ENCODE results near the gene FKBP9. TPM values are rescaled to one million over a fixed set of nuclear protein-coding genes. Genes with fewer than 3 reads are reported as not detected.

FKBP9 gene
- total RNA-seq, 1 donor from 2014 or later = 157 TPM

DNA sequence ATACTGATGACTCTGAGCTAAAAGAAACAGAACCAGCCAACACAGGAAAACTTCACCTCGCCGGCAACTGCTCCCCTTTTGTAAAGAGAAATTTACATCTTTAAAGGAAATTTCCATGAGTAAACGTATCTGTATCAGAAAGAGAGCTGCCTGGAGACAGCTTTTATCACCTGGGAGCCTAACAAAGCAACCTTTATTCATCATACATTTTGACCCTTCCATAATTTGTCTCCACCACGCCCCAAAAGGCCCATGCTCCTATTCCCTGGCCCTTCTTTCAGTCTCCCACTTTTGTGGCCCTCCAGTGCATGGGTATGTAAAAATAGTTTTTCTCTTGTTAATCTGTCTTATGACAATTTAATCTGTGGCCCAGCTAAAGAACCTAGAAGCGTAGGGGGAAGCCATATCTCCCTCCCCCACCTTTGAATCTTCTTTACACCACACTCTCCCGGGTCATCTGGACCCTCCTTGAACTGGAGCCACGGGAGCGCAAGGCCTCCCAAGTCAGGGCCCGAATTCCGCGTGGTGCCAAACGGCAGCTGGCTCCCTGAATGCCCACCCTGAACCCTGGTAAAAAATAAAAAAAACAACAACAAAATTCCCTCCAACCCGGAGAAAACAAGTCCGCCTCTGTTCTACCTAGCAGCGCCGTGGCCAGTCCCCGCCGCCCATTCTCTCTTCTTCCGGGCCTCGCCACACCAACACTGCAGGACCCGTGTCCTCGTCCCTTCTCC lies 15.4 kb upstream of the FKBP9 start:
- Mint-ChIP-seq H3K9me3 (ENCODE audit: unreplicated experiment) (peaks cover 1% of the 10 kb centered on the region), H3K27me3 (ENCODE audit: low read depth, unreplicated experiment) (no peaks in the 10 kb centered on the region), H3K27ac (ENCODE audit: unreplicated experiment) (peak overlapping the region; percentile 5), H3K4me3 (ENCODE audit: unreplicated experiment) (peak overlapping the region; percentile 92), H3K4me1 (ENCODE audit: low read depth, unreplicated experiment) (no peaks in the 10 kb centered on the region), H3K36me3 (ENCODE audit: low read depth, unreplicated experiment) (peaks cover 7% of the 10 kb centered on the region)
- FAIRE-seq (no peak), DNase-seq (ENCODE audit: low read depth) (no peak)
- TF ChIP-seq, protein P1, sequence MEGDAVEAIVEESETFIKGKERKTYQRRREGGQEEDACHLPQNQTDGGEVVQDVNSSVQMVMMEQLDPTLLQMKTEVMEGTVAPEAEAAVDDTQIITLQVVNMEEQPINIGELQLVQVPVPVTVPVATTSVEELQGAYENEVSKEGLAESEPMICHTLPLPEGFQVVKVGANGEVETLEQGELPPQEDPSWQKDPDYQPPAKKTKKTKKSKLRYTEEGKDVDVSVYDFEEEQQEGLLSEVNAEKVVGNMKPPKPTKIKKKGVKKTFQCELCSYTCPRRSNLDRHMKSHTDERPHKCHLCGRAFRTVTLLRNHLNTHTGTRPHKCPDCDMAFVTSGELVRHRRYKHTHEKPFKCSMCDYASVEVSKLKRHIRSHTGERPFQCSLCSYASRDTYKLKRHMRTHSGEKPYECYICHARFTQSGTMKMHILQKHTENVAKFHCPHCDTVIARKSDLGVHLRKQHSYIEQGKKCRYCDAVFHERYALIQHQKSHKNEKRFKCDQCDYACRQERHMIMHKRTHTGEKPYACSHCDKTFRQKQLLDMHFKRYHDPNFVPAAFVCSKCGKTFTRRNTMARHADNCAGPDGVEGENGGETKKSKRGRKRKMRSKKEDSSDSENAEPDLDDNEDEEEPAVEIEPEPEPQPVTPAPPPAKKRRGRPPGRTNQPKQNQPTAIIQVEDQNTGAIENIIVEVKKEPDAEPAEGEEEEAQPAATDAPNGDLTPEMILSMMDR (IDR thresholded peaks at IDR 0.05; ENCODE audit: insufficient read depth, low read depth, low read length) = no peak
- TF ChIP-seq EZH2 (IDR thresholded peaks at IDR 0.05; ENCODE audit: insufficient read depth, low read length) = no peak
- Histone ChIP-seq H3K4me2 (ENCODE audit: low read length) (peak overlapping the region; percentile 92), H3K27ac (ENCODE audit: low read depth, low read length) (peak overlapping the region; percentile 45), H3K9me3 (ENCODE audit: insufficient read depth, low read depth, low read length) (no peaks in the 10 kb centered on the region), H3K4me3 (ENCODE audit: insufficient read depth, low read depth, low read length) (peak overlapping the region; percentile 63), H3K9ac (ENCODE audit: low read length) (peak overlapping the region; percentile 87), H4K20me1 (ENCODE audit: insufficient read depth, low read length) (peaks cover 22% of the 10 kb centered on the region), H3K79me2 (ENCODE audit: insufficient read depth, low read length) (peaks cover 36% of the 10 kb centered on the region), H3K27me3 (ENCODE audit: insufficient read depth, low read length) (no peaks in the 10 kb centered on the region), H3K36me3 (ENCODE audit: insufficient read depth, low read length) (peaks cover 2% of the 10 kb centered on the region), H2AFZ (ENCODE audit: low read depth, low read length) (peak overlapping the region; percentile 87), H3K4me1 (ENCODE audit: insufficient read depth, low read length) (peaks cover 7% of the 10 kb centered on the region)

DNA sequence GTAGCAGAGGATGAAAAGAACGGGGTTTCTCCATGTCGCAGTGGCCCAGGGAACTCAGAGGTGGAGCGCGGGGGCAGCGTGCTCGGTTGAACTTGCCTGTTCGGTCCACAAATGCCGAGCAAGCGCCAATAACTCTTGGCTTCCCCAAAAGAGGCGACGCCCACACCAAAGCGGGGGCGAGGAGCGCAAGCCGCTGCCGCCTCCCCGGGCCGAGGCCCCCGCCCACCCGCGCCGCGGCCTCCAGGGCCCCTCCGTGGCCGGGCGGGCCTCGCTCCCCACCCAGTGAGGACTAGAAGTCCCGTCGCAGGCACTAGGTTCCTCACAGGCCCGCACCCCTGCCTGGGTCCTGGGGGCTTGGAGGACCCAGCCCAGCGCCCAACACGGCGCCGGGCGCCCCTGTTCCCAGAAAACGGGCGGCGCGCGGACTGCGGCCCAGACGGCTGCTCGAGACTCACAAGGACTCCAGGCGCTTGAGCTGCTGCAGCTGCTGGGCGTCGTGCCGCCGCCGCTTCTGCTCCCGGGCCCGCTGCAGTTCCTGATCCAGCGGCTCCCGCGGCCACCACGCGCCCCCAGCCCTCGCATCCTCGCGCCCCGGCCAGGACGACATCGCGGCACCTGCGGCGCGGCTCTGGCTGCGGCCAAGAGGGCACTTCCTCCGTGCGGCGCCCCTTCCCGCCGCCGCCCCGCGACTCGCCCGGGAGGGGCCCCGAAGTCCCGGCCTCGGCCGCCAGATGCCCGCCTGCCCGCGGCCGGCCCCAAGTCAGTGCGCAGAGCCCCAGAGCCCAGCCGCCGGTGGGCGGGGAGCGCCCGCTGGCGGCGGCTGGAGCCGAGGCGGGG lies 14.6 kb upstream of the FKBP9 start:
- Histone ChIP-seq H3K4me2 (ENCODE audit: low read length) (peak overlapping the region; percentile 92), H3K36me3 (ENCODE audit: insufficient read depth, low read length) (peaks cover 2% of the 10 kb centered on the region), H3K4me1 (ENCODE audit: insufficient read depth, low read length) (peaks cover 7% of the 10 kb centered on the region), H3K27me3 (ENCODE audit: insufficient read depth, low read length) (no peaks in the 10 kb centered on the region), H3K79me2 (ENCODE audit: insufficient read depth, low read length) (peaks cover 28% of the 10 kb centered on the region), H3K27ac (ENCODE audit: low read depth, low read length) (peak overlapping the region; percentile 45), H3K9me3 (ENCODE audit: insufficient read depth, low read depth, low read length) (no peaks in the 10 kb centered on the region), H2AFZ (ENCODE audit: low read depth, low read length) (peak overlapping the region; percentile 87), H3K4me3 (ENCODE audit: insufficient read depth, low read depth, low read length) (peak overlapping the region; percentile 63), H3K9ac (ENCODE audit: low read length) (peak overlapping the region; percentile 87), H4K20me1 (ENCODE audit: insufficient read depth, low read length) (peaks cover 14% of the 10 kb centered on the region)
- TF ChIP-seq EZH2 (IDR thresholded peaks at IDR 0.05; ENCODE audit: insufficient read depth, low read length) = no peak
- TF ChIP-seq, protein P1 (IDR thresholded peaks at IDR 0.05; ENCODE audit: insufficient read depth, low read depth, low read length) = no peak
- DNase-seq (ENCODE audit: low read depth) (peak; percentile 70), FAIRE-seq (no peak)
- Mint-ChIP-seq H3K9me3 (ENCODE audit: unreplicated experiment) (peaks cover 1% of the 10 kb centered on the region), H3K36me3 (ENCODE audit: low read depth, unreplicated experiment) (peaks cover 5% of the 10 kb centered on the region), H3K27ac (ENCODE audit: unreplicated experiment) (peak overlapping the region; percentile 3), H3K27me3 (ENCODE audit: low read depth, unreplicated experiment) (no peaks in the 10 kb centered on the region), H3K4me3 (ENCODE audit: unreplicated experiment) (peak overlapping the region; percentile 92), H3K4me1 (ENCODE audit: low read depth, unreplicated experiment) (no peaks in the 10 kb centered on the region)

Measured in astrocyte (in vitro differentiated cells and primary cell).